DMS53 treated with DMSO at 0.1 percent for 48 hours (cell line): ENCODE measurements around the gene IFIT1.
"Not testable (repeated sequence)": the region's sequence is repeated elsewhere in the genome, so short reads cannot be mapped to it uniquely, and the experiment has no call there.

ENCODE experiments used
- DNase-seq: peaks from one replicate; lab custom pipeline; 2025; ENCODE audit not compliant: unreplicated experiment; lab: John Stamatoyannopoulos, UW

The IFIT1 gene

DNA sequence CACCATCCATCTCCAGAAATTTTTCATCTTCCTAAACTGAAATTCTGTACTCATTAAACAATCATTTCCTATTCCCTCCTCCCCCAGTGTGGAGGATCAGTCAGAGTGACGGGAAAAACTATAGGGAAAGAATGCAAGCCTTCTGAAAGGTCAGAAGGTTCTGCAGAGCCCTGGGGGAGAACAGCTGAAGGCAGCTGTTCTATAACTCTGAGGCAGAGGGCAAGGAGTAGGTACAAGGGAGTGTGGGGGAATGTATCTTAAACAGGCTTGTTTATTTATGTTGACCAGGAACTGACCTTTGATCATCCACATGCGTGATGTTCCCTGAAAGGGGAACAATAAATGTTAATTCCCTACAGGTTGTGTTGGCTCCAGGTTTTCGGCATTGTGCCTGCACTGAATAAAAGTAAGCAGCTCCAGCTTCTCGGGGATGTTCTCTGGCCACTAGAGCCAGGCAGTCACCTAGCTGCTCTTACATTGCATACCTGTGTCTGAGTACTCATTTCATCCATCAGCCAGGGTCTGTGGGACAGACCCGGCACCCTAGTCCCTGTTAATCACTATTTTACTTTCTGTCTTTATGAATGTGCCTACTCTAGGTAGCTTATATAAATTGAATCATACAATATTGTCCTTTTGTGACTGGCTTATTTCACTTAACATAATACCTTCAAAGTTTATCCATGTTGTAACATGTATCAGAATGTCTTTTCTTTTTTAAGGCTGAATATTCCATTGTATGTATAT lies 5.8 kb downstream of the IFIT1 start:
- no peak for DNase-seq

DNA sequence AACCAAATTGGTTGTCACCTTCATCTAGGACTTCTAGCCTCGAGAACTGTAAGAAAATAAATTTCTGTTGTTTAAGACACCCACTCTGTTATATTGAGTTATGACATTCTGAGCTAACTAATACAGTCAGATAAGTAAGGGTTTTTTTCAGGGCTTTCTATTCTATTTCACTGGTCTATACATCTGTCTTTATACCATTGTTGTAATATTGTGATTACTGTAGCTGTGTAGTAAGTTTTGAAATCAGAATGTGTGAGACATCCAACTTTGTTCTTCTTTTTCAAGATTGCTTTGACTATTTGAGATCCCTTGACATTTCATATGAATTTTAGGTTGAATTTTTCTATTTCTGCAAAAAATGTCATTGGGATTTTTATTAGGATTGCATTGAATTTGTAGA lies 7.5 kb downstream of the IFIT1 start:
- no peak for DNase-seq

DNA sequence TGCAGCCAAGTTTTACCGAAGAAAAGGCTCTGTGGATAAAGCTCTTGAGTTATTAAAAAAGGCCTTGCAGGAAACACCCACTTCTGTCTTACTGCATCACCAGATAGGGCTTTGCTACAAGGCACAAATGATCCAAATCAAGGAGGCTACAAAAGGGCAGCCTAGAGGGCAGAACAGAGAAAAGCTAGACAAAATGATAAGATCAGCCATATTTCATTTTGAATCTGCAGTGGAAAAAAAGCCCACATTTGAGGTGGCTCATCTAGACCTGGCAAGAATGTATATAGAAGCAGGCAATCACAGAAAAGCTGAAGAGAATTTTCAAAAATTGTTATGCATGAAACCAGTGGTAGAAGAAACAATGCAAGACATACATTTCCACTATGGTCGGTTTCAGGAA lies 10.6 kb downstream of the IFIT1 start:
- no peak for DNase-seq

DNA sequence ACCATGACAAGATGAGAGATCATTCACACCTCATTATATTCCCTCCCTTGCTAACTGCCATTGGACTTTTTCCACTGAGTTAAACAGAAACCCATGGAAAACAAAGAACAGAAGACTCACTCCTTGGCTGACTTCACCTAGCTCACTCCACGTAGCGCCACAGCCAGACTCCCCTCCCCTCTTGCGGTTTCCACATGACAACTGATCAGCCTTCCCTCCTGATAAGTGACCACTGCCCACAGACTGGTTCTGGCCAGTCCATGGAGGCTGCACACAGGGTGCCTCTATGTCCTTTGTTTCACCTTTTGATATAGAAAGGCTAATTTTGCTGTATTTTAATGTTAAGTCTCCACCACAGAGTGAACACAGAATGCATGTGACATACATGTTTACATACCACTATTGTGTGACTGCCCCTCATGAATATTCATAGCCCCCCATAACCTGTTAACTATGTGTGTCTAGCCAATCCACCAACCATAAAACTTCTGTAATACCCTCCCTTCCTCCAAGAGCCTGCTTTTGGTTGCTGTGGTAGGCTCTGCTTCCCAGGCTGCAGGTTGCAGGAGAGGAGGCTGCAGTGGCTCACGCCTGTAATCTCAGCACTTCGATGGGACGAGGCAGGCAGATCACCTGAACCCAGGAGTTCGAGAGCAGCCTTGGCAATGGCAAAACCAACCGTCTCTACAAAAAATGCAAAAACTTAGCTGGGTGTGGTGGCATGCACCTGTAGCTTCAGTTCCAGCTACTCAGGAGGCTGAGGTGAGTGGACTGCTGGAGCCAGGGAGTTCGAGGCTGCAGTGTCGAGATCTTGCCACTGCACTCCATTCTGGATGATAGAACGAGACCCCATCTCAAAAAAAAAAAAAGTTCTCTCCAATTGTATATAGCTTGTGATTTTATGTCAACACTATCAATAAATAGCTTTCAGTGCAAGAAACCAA lies 12.0 kb downstream of the IFIT1 start:
- DNase-seq: no peak

DNA sequence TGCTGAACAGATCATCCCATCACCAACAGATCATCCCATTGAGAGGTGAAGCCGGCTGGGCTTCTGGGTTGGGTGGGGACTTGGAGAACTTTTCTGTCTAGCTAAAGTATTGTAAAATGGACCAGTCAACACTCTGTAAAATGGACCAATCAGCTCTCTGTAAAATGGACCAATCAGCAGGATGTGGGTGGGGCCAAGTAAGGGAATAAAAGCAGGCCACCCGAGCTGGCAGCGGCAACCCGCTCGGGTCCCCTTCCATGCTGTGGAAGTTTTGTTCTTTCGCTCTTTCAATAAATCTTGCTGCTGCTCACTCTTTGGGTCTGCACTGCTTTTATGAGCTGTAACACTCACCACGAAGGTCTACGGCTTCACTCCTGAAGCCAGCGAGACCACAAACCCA lies 13.8 kb downstream of the IFIT1 start:
- not testable (repeated sequence) for DNase-seq

DNA sequence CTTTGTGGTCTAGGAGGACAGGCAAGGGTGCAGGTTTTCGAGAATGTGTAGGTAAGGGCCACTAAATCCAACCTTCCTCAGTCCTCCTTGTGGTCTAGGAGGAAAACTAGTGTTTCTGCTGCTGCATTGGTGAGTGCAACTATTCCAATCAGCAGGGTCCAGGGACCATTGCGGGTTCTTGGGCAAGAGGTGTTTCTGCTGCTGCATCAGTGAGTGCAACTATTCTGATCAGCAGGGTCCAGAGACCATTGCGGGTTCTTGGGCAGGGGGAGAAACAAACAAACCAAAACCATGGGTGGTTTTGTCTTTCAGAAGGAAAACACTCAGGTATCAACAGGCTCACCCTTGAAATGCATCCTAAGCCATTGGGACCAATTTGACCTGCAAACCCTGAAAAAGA lies 15.4 kb downstream of the IFIT1 start:
- not testable (repeated sequence) for DNase-seq

DNA sequence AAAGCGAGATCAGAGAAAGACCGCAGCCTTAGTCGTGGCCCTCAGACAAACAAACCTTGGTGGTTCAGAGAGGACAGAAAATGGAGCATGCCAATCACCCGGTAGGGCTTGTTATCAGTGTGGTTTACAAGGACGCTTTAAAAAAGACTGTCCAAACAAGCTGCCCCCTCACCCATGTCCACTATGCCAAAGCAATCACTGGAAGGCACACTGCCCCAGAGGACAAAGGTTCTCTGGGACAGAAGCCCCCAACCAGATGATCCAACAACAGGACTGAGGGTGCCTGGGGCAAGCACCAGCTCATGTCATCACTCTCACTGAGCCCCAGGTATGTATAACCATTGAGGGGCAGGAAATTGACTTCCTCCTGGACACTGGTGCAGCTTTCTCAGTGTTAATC lies 16.9 kb downstream of the IFIT1 start:
- DNase-seq: not testable (repeated sequence)

DNA sequence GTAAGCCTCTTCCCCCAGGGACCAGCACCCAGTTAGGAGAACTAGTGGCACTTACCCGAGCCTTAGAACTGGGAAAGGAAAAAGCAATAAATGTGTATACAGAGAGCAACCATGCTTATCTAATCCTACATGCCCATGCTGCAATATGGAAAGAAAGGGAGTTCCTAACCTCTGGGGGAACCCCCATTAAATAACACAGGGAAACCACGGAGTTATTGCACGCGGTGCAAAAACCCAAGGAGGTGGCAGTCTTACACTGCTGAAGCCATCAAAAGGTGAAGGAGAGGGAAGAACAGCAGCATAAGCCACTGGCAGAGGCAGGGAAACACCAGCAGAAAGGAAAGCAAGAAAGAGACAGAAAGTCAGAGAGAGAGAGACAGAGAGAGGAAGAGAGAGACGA lies 18.1 kb downstream of the IFIT1 start:
- not testable (repeated sequence) for DNase-seq

DNA sequence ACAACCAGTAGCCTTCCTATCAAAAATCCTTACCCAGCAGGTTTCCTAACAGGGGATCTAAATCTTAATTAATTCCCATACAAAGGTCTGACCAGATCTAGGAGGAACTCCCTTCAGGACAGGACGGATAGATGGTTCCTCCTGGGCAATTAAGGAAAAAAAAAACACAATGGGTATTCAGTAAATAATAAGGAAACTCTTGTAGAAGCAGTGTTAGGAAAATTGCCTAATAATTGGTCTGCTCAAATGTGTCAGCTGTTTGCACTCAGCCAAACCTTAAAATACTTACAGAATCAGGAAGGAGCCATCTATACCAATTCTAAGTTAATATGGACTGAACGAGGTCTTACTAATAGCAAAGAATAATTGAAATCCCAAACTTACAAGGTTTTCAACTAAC lies 18.7 kb downstream of the IFIT1 start:
- DNase-seq: not testable (repeated sequence)

DNA sequence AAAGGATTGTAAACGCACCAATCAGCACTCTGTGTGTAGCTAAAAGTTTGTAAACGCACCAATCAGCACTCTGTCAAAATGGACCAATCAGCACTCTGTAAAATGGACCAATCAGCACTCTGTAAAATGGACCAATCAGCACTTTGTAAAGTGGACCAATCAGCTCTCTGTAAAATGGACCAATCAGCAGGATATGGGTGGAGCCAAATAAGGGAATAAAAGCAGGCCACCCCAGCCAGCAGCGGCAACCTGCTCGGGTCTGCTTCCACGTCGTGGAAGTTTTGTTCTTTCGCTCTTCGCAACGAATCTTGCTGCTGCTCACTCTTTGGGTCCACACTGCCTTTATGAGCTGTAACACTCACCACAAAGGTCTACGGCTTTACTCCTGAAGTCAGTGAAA lies 19.9 kb downstream of the IFIT1 start:
- not testable (repeated sequence) for DNase-seq

DNA sequence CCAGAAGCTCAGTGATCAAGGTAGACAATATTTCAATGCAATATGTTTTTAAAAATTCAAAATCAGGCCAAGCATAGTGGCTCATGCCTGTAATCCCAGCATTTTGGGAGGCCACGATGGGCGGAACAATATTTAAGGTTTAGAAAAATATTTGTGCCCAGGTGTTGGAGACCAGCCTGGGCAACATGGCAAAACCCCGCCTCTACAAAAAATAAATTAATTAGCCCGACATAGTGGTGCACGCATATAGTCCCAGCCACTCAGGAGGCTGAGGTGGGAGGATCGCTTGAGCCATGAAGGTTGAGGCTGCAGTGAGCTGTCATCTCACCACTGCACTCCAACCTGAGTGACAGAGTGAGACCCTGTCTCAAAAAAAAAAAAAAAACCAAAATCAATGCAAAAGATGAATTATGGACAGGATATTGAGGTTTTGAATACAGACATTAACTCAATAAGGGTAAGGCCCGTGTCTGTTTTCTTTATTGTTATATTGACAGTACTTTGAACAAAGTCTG lies 21.0 kb downstream of the IFIT1 start:
- DNase-seq: no peak

DNA sequence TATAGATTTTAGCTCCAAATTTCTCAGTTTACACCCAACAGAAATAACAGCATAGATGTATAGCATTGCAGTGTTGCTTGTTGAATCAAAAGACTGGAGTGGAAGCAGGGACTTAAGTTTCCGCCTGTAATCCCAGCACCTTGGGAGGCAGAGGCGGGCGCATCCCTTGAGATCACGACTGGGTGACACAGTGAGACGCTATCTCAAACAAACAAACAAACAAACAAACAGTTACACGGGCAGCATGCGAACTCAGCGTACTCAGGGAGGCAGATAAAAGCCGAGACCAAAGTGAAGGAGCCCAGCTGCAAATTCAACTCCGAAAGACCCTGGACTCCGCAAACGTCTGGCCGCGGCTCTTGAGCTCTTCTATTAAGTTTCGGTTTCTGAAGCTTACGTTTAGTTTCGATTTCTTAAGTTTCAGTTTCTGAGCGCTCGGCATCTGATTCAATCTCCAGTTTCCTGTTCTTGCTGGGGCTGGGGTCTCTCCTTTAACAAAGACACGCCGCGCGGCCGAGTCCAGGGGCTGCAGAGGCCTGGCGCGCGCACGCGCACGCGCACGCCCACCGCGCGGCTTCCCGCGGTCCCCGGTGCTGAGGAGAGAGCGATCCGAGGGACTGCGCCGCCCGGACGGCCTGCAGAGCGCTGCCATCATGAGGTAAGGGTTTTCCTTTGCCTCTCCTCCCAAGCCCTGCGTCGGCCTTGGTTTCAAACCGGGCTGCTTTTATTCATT lies 21.9 kb downstream of the IFIT1 start, which contains the start of gene IFIT5:
Gene IFIT5, plus strand, starts transcription at position 423 of the 733 bp plus-strand sequence. Its CDS starts 231 bp downstream, at position 654.
- DNase-seq: peak; percentile 59

DNA sequence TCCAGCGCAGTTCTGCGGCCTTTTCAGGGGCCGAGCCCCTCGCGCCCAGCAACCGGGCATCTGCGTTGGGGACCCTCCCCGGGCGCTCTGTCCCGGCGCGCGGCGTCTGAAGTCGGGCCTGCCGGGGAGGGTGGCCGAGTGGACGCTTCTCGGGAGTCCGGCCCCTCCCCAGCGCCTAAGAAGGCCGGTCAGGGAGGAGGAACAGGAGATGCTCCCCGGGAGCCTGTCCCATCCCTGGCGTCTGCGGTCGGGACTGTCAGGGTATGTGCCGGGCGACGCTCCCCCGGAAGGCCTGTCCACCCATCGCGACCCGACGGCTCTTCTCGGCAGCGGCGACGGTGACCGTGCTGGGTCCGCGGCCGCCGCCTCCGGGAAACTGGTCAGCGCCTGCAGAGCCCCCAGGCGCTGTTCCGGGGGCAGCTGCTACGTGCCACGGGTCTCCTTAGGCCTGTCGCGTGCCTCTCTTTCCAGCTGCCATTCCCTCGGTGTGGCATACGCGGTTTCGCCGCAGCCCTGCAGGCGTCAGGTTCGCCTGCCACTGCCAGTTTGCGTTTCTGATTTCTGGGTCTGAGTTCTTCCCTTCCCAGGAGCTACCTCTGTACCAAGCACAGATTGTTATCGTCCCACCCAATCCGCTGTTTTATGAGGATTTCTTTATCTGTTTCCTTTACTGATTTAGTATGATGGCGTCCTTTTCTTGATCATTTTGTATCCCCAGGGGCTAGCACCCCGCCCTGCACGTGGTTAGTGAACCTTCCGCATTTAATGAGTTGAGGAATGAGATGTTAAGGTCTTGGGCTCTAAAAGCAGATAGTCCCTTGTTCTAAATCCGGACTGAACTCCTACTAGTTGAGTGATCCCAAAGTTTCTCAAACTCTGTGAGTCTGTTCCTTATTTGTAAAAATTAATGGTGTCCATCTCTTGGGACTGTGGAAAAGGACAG lies 22.7 kb downstream of the IFIT1 start:
- peak; percentile 24 for DNase-seq

DNA sequence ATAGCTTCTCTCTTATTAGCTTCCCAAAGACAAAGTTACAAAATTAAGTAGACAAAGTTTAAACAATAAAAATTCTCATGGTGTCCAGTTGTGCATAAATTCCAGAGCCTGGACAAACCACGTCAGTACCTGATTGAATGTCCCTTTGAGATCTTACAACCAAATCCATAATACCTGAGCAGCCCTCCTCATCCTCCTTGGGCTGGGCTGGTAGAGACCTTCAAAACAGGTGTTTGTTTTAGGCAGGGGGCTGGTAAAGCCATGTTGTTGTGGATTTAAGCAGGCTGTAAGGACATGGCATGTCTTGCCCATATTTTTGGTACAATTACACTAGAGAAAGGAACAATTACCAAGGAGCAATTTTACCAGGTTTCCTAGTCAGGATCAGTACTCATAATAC lies 24.0 kb downstream of the IFIT1 start:
- no peak for DNase-seq

DNA sequence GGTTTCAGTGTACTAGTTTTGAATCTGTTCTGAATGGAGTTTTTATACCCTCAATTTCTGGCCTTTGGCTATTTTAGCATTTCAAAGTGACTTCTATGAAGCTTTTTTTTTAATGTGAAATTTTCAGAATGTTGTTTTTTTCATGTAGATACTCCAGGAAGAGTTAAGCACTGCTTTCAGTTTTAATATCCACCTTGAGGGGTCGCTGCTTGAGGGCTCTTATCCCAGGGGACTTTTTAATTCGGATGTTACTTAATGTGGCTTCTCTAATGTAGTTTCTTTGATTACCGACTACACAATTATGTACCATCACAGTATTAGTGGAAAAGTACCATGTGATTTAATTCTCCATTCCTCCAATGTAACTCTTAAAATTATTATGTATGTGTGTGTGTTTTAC lies 27.1 kb downstream of the IFIT1 start:
- DNase-seq: no peak

DNA sequence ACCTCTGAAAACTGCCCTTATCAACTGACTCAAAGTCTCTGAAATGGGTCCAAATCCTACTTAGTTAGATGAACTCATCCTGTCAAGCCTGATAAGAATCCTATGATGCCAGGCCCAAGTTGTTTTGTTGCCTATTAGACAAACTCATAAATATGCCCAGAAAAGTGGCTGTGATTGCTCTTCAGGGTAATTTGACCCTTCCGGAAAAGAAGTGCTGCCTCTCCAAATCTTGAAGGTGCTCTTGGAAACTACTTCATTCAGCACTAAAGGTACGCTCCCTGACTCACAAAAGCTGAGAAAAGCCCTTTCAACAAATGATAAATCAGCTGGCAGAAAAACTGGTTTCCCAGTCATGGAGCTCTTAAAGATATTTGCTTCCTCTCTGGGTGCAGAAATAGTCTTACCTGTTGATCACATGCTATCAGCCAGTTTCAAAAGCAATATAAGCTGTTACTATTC lies 28.6 kb downstream of the IFIT1 start:
- no peak for DNase-seq

DNA sequence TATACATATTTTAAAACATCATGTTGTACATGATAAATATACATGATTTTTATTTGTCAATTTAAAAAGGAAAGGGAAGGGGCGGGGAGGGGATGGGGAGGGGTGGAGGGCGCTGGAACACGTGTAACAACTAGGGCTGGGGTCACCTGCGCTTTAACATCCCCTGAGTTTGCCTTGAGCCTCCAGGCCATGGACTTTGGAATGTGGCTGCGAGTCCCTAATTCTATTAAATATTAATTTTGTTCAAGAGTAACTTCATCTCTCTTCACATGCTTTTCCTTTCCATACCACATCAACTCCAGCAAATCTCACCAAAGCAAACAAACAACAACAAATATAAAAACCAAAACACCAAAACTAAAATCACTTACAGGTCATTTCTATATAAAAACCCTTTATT lies 32.6 kb downstream of the IFIT1 start:
- no peak for DNase-seq

DNA sequence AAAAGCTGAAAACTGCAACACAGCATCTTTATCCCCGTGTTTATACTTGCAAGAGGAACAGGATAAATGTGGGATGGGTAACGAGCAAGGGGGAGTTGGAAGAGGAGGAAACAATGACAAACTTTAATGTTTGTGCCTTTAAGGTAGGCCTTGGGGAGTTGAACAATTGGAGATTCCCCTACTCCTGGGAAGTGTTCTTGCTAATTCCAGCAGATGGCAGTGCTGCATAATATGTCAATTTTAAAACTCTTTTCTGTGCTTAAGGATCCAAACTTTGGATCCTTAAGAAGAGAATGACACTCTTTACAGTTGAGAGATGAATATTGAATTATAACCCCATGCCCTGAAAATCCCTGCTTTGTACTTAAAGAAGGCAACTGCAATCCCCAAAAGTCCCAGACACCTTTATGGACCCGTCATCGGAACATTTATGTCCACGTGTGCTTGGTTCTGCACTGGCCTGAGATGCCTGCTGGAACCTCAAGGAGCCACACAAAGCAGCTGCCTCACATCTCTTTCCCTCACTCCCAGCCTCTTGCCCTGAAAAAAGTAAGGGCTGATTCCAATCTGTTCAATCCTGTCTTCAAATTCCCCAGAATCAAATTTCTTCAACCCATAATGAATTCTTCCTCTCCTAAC lies 33.9 kb downstream of the IFIT1 start:
- DNase-seq: peak; percentile 52

DNA sequence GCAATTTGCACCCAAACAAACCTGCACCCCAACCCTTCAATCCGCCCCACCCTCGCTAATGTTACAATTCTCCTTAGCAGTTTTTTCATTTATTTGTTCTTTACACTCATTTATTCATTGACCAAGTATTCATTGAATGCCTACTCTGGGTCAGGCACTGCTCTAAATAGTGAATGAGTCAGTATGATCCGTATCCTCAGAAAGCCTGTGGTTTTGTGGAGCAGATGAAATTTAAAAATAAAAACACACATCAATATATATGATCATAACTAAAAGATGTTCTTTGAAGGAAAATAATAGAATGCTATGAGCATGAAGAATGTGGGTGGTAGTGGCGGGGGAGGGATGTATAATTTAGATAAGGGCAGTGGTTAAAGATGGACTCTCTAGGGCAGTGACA lies 35.2 kb downstream of the IFIT1 start:
- no peak for DNase-seq
